Left hindlimb (tissue), 1 donor: ENCODE measurements around the gene NF2.
"Not testable (repeated sequence)": the region's sequence is repeated elsewhere in the genome, so short reads cannot be mapped to it uniquely, and the experiment has no call there.

Source experiments
- DNase-seq: peaks from one replicate; pipeline ENCODE4 v3.0.0-alpha.2; 2018

Gene NF2

GRCh38 chr22:29597871-29598683 lies 5.4 kb upstream of the NF2 start:
- not testable (repeated sequence) for DNase-seq

- DNase-seq, result no peak
Measured at GRCh38 chr22:29598684-29599020, 4.8 kb upstream of the NF2 start.

- DNase-seq, result no peak
Measured at GRCh38 chr22:29604076-29604360, 585 bp downstream of the NF2 start.

- DNase-seq, result no peak
Measured at GRCh38 chr22:29605527-29605850, 2.1 kb downstream of the NF2 start.

DNA sequence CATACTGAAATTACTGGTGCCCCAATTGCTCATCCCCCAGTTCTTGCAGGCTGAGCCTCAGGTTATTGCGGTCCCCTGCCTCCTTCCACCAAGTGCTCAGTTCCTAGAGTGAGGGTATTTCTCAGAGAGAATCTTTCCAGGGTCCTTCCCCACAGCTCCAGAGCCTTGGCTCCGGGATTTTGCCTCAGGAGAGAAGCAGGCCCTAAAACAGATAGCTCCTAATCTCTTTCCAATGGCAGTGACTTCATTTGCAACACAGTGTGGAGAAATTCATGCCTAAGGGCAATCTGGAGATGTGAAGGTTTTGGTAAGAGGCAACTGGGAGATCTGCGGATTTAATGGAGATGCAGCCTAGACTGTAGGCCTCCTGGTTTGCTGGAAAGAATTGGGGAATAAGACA lies 2.9 kb downstream of the NF2 start:
- DNase-seq, result no peak

GRCh38 chr22:29607426-29607825 lies 4.0 kb downstream of the NF2 start:
- DNase-seq, result no peak

GRCh38 chr22:29609139-29609538 lies 5.7 kb downstream of the NF2 start:
- no peak for DNase-seq

DNA sequence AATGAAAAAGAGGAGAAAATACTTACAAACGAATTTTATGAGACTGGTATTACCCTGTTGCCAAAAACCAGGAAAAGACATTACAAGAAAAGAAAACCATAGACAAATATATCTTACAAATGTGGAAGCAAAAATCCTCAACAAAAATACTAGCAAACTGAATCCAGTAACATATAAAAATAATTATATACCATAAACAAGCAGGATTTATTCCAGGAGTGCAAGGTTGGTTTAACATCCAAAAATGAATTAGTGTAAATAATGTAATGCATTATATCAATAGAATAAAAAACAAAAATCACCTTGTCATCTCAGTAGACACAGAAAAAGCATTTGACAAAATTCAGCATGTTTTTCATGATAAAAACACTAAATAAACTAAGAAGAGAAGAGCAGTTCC lies 7.3 kb downstream of the NF2 start:
- no peak for DNase-seq

DNA sequence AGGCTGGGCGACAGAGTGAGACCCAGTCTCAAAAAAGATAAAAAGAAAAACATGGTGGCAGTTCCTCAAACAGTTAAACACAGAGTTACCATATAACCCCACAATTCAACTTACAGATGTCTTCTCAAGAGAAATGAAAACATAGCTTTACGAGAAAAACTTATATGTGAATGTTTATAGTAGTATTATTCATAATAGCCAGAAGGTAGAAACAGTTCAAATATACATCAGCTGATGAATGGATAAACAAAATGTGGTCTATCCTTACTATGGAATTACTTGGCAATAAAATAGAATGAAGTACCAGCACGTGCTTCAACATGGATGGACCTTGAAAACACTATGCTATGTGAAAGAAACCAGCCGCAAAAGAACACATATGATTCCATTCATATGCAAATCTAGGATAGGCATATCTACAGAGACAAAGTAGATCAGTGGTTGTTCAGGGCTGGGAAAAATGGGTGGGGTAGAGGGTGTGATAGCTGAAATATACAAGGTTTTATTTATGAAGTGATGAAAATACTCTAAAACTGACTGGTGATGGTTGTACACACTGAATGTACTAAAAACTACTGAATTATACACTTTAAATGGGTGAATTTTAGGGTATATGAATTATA lies 12.4 kb downstream of the NF2 start:
- no peak for DNase-seq

GRCh38 chr22:29617922-29618629 lies 14.6 kb downstream of the NF2 start:
- DNase-seq, result no peak

DNA sequence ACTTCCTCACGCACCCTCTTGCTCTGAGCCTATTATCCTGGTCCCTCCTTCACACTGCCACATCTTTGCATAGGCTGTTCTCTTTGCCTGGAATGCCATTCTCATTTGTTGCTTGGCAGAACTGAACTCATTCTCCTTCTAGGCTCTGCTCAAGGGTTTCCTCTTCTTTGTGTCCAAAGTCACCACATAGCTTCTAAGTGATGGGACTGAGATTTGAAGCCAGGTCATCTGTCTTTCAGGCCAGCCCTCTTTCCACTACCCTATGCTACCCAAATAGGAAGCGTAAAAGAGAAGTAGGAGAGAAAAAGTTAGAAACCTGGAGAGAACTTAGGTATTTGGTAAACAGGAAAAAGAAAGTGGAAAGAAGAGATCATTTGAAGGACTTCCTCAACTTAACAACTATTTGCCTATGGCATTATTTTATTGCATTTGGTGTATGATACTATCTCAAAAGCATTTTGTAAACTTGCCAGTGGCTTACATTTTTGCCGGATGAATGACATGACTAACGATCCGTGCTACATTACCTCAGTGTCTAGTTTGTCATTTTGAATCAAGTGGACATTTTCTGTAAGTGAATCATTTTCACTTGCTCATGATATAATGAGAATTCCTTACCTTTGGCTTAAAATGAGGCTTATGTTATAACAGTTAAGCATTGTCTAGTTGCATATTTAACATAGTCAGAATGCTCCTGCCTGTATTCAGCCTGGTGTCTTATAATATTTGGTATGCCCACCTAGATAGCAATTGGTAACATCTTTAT lies 18.5 kb downstream of the NF2 start:
- no peak for DNase-seq

DNA sequence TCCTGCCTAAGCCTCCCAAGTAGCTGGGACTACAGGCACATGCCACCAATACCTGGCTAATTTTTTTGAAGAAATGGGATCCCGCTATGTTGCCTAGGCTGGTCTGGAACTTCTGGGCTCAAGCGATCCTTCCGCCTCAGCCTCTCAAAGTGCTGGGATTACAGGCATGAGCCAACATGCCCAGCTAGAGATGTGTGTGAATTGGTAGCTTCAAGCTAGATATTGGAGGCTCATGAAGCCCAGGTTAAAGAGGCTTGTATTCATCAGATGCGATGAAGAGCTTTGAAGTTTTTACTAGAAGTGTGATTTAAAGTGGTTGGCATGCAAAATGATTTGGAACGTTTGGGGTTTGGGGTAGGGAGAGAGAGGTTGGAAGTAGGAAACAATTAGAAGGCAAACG lies 19.6 kb downstream of the NF2 start:
- no peak for DNase-seq

DNA sequence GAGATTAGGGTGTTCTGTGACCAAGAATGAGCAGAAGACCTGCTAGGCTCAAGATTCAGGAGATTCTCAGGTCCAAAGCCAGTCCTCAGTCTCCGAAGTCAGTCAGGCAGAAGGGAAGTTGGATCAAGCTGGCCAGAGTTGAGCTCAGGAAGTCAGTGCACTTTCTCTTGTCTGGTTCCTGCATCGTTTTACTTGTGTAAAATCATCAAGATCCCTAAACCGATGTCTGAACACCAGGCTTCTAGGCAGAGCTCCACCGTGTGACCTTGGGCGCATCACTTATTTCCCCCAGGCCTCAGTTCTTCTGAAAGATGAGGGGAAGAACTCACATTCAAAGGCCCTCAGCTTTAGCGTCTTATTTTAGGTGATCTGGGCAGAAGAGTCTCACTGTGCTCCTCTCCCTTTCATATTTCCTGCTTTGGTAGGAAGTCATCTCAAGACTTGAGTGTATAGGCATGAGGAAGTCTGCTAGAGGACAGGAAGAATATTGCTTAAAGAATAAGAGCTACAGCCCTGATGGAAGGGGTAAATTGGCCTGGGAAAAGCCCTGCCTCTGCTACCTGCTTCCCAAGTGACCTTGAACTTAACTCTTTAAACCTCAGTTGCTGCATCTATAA lies 20.2 kb downstream of the NF2 start:
- no peak for DNase-seq

DNA sequence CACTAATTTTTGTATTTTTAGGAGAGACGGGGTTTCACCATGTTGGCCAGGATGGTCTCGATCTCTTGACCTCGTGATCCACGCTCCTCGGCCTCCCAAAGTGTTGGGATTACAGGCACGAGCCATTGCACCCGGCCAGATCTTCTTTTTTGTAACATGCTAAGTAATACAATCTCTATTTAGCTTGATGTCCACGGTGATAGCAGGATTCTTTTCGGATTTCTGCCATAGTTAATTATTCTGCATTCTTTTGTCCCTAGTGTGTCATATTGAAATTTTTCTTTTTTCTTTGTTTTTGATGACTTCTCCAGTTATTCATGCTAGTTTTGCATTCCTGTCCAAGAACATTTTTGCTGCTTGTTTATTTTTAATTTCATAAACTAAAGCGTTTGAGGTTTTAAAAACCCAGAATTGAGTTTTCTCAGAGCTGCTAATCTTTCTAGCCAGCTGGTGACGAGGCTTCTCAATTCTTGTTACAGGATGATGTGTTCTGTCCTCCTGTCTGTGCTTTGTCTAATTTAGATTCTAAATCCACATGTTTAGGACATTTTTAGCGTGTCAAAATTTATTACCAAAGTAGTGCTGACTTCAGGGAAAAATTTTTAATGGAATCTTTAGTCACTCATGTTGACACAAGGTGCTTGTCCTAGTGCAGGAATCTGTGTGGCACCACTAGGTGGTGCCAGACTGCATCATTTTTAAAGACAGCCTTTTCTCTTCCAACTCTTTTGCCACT lies 21.8 kb downstream of the NF2 start:
- no peak for DNase-seq

GRCh38 chr22:29626497-29627195 lies 23.2 kb downstream of the NF2 start:
- DNase-seq, result no peak

DNA sequence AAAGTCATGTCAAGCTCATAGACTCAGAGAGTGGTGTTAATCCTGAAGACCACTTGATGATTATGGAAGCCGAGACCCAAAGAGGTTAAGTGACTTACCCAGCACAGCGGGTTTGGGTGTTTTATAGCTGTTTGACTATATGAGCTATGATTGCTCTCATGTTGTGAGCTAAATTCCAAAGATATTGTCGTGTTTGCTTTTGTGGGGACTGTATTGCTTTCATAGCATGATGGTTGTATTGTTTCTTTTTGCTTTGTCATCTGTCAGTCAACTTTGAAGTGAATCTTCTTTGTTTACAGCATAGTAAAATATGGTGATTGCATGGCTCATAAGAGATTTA lies 23.7 kb downstream of the NF2 start:
- no peak for DNase-seq

DNA sequence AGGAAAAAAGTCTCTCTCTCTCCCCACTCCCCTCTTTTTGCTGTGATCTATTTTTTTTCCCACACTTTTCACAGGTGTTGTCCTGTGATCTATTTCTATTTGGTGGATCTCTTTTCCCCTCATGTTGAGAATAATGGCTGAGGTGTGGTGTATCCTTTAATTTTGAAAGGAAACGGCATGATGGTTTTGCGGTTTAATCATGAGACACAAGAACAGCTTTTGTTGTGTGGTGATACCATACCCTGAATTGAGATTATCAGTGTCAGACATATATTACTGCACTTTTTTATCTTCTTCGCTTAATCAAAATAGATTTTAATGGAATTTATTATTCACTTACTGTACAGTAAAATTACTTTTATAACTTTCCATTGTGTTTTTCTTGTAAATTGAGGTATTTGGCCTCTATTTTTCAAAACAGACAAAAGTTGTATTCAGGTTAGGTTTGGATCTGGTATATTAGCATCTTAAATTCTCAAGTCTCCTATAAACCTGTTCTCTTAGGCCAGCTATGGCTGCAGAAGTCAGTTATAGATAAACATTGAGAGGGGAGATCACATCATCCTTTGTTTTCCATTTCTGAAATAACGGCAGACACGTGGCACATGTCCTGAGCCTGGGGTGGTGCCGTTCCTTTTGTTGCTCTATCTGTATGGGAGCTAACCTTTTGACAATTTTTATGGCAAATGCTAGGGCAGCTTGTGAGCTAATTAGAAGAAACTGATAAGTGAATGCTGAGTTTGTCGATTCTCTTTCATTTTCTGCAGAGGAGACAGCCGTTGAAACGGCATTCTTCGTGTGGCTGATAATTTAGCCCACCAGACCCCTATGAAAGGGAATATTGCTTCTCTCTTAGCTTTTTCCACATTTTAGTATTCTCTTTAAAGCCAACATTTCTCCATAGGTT lies 25.8 kb downstream of the NF2 start:
- DNase-seq, result no peak

DNA sequence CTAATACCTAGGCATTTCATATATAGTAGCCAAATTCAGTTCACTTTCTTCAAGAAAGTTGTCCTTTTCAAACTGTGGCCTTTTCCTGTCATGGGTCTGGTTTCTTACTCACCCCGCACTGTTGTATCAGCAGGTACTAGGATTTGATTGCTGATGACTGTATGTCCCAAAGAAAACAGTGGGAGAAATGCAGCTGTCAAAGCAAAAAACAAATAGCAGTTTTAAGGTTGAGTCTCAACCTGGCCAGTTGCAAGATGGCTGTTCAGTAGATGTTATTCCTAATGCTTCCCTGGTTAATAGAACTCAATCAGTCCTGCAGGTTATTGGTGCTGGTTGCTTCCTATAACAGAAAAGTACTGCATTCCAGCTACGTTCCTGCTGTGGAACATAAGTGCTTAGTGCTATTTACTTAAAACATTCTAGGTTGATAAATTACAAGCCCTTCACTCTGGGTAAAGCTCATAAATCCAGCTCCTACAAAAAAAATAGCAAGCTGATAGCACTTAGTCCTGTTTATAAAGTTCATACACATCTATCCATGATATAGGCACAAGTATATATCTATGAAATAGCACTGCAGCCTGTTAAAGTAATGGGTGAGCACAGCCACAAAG lies 26.6 kb downstream of the NF2 start:
- no peak for DNase-seq

- DNase-seq, result no peak
Measured at GRCh38 chr22:29630987-29631386, 27.6 kb downstream of the NF2 start.

DNA sequence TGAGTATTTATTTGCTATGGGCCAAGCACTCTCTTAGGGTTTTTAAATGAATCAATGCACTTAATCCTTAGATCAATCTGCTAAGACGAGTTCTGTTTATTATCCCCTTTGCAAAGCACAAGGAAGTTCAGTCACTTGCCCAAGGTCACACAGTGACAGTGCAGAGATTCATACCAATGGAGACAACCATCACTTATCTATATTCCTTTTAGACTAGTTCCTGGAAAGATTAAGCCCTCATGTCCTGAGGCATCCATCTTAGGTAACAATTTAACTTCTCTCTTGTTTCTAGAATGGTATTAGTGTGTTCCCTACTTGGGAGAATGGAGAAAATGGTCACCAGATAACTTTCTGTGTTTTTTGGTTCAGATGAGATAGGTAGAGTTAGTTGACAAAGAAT lies 28.3 kb downstream of the NF2 start:
- DNase-seq, result no peak

- DNase-seq, result no peak
Measured at GRCh38 chr22:29632672-29633071, 29.2 kb downstream of the NF2 start.
